Sigmoid colon (tissue), 7 donors: Measurements from ENCODE around the gene C1orf56. TPM values are rescaled to one million over a fixed set of nuclear protein-coding genes. Genes with fewer than 3 reads are reported as not detected.

Experiments
- DNase-seq: peaks from one replicate; pipeline ENCODE4 v3.0.0-alpha.2; 2019
- H3K27ac ChIP-seq, 4 donors: fragments of 200-600 bp; sonication (generic); one replicate each; pipeline ENCODE4 v1.5.1; 2016 to 2019; ENCODE audit warnings: mild to moderate bottlenecking in 1 of 4
- H3K27me3 ChIP-seq, 3 donors: fragments of 200-600 bp; sonication (generic); one replicate each; pipeline ENCODE4 v1.5.1; 2019; ENCODE audit warnings: mild to moderate bottlenecking in 1 of 3
- H3K36me3 ChIP-seq, 4 donors: fragments of 200-600 bp; sonication (generic); one replicate each; pipeline ENCODE4 v1.5.1; 2016 to 2019
- H3K4me1 ChIP-seq, 4 donors: fragments of 200-600 bp; sonication (generic); one replicate each; pipeline ENCODE4 v1.5.1; 2017 to 2019
- H3K4me3 ChIP-seq, 4 donors: fragments of 200-600 bp; sonication (generic); one replicate each; pipeline ENCODE4 v1.5.1; 2017 to 2019; ENCODE audit warnings: mild to moderate bottlenecking in 2 of 4, moderate library complexity in 1 of 4
- H3K9me3 ChIP-seq, 4 donors: fragments of 200-600 bp in 3 of 4; sonication (generic) in 3 of 4; one replicate each; pipeline versions ENCODE4 v1.5.1 to v1.6.1; 2013 to 2019
- CTCF ChIP-seq, 4 experiments: fragments of 450-650 bp in 3 of 4; fragments of 200-600 bp in 1 of 4; IDR thresholded peaks; one replicate each; pipeline ENCODE4 v1.5.1; 2016 to 2019; ENCODE audit warnings: antibody characterized with exemption in 4 of 4, mild to moderate bottlenecking in 3 of 4, moderate library complexity in 2 of 4
- EP300 ChIP-seq, 4 donors: sonication (generic); formaldehyde crosslinking; IDR thresholded peaks; one replicate each; pipeline ENCODE4 v1.6.1; 2017; ENCODE audit warnings: antibody characterized with exemption in 4 of 4
- POLR2A ChIP-seq, 2 donors: fragments of 450-650 bp; IDR thresholded peaks; one replicate each; pipeline ENCODE4 v1.6.1; 2016; ENCODE audit warnings: antibody characterized with exemption in 2 of 2, mild to moderate bottlenecking in 2 of 2, moderate library complexity in 2 of 2
- POLR2AphosphoS5 ChIP-seq, 4 donors: sonication (generic); formaldehyde crosslinking; IDR thresholded peaks; one replicate each; pipeline ENCODE4 v1.6.1; 2017; ENCODE audit warnings: antibody characterized with exemption in 4 of 4
- WGBS, 2 donors: extraction: QIAGEN DNeasy Blood & Tissue Kit; methylation state at CpG; one replicate each; pipeline ENCODE4 v1.1.7; 2013; 5-methylcytosine and 5-hydroxymethylcytosine counted together
- intact Hi-C: fragments of 100-400 bp; cut with DNase I; formaldehyde crosslinking; loops from one replicate; pipeline ENCODE4 v1.15.1; 2023
- polyA plus RNA-seq, 3 donors: library from polyadenylated mRNA; stranded (reverse); fragments of 200-250 nt; gene quantifications; one replicate each; pipeline ENCODE4 v1.2.3, GENCODE V29; 2013
- total RNA-seq, 4 donors: library from RNA; depleted of rRNA; stranded (reverse); fragments of >200 nt; gene quantifications; one replicate each; pipeline ENCODE4 v1.1.0, GENCODE V29; 2016
- donor health status: healthy with polysubstance abuse.
- donor health status: Bipolar disorder and iron deficiency.
- donor health status: healthy.

Gene C1orf56
- total and polyA plus RNA-seq, 7 donors, result 0.46 to 7.8 (median 4.1) TPM

GRCh38 chr1:151065089-151065645, 17.6 kb downstream of the C1orf56 start:
- Histone ChIP-seq H3K36me3 (no peaks in the 10 kb centered on the region), H3K27me3 (no peaks in the 10 kb centered on the region), H3K9me3 (no peaks in the 10 kb centered on the region), H3K4me1 (peaks cover 0 to 22% (median 12%) of the 10 kb centered on the region in 4 donors), H3K4me3 (no peak overlapping the region), H3K27ac (no peak overlapping the region)
- DNase-seq, result no peak
- no peak for TF ChIP-seq POLR2AphosphoS5 (IDR thresholded peaks at IDR 0.05)
- TF ChIP-seq POLR2A (IDR thresholded peaks at IDR 0.05), result no peak
- no peak for TF ChIP-seq EP300 (IDR thresholded peaks at IDR 0.05)
- TF ChIP-seq CTCF (IDR thresholded peaks at IDR 0.05), result no peak
- intact Hi-C loops, result no loop called here

- Histone ChIP-seq H3K4me3 (no peak overlapping the region), H3K36me3 (no peaks in the 10 kb centered on the region), H3K27ac (no peak overlapping the region), H3K9me3 (no peaks in the 10 kb centered on the region), H3K4me1 (peaks cover 0 to 21% (median 14%) of the 10 kb centered on the region in 4 donors), H3K27me3 (no peaks in the 10 kb centered on the region)
- intact Hi-C loops, result no loop called here
- peak; percentile 25 for DNase-seq
- no peak for TF ChIP-seq POLR2A (IDR thresholded peaks at IDR 0.05)
- no peak for TF ChIP-seq CTCF (IDR thresholded peaks at IDR 0.05)
- TF ChIP-seq EP300 (IDR thresholded peaks at IDR 0.05), result no peak
- no peak for TF ChIP-seq POLR2AphosphoS5 (IDR thresholded peaks at IDR 0.05)
- WGBS, 2 donors, result 94% methylated on average over 4 of the region's 4 CpGs
These were observed 19.6 kb downstream of the C1orf56 start for GRCh38 chr1:151067185-151067584.

GRCh38 chr1:151069103-151069486, 21.5 kb downstream of the C1orf56 start:
- DNase-seq, result no peak
- H3K27me3 ChIP-seq, result no peaks in the 10 kb centered on the region
- 84 to 85% methylated on average over 5 of the region's 5 CpGs for WGBS, 2 donors
- H3K9me3 ChIP-seq, result no peaks in the 10 kb centered on the region
- no peak overlapping the region for H3K4me3 ChIP-seq
- peaks cover 0 to 19% (median 15%) of the 10 kb centered on the region in 4 donors for H3K4me1 ChIP-seq
- intact Hi-C loops, result no loop called here
- TF ChIP-seq POLR2A (IDR thresholded peaks at IDR 0.05), result no peak
- TF ChIP-seq POLR2AphosphoS5 (IDR thresholded peaks at IDR 0.05), result no peak
- TF ChIP-seq EP300 (IDR thresholded peaks at IDR 0.05), result no peak
- TF ChIP-seq CTCF (IDR thresholded peaks at IDR 0.05), result no peak
- H3K27ac ChIP-seq, result peak overlapping the region; percentile 95 to 99 (median 97)
- H3K36me3 ChIP-seq, result peaks cover 0 to 9% (median 0%) of the 10 kb centered on the region in 4 donors

GRCh38 chr1:151070474-151071276, 23.1 kb downstream of the C1orf56 start, which contains the start of gene GABPB2:
TSS of gene GABPB2 (plus strand) at chr1:151070761. CDS start at chr1:151088190, 17,429 bp downstream.
- WGBS, 2 donors, result 1% methylated on average over 50 of the region's 50 CpGs
- Histone ChIP-seq H3K27ac (peak within 1 kb of the TSS; percentile 95 to 99 (median 97)), H3K27me3 (no peaks in the 10 kb centered on the region), H3K4me1 (peaks cover 0 to 19% (median 15%) of the 10 kb centered on the region in 4 donors), H3K36me3 (peaks cover 0 to 20% (median 0%) of the 10 kb centered on the region in 4 donors), H3K9me3 (no peaks in the 10 kb centered on the region), H3K4me3 (peak within 1 kb of the TSS; percentile 62 to 83 (median 76))
- DNase-seq, result peak; percentile 97
- peak in 2 of 4 donors; percentile 63 to 65 for TF ChIP-seq EP300 (IDR thresholded peaks at IDR 0.05)
- TF ChIP-seq POLR2AphosphoS5 (IDR thresholded peaks at IDR 0.05), result peak; percentile 82 to 90 (median 84)
- TF ChIP-seq POLR2A (IDR thresholded peaks at IDR 0.05), result peak; percentile 46 to 75
- TF ChIP-seq CTCF (IDR thresholded peaks at IDR 0.05), result peak; percentile 73 to 95 (median 84)
- intact Hi-C loops, result loop anchor here (1.0 to 2.0 kb wide), 2 partner anchors 11 to 76 kb away; partner anchors contain the start of genes CDC42SE1 and SEMA6C
